ENCODE results near the gene MSI2. TPM values are rescaled to one million over a fixed set of nuclear protein-coding genes. Genes with fewer than 3 reads are reported as not detected.
"Not testable (repeated sequence)": the region's sequence is repeated elsewhere in the genome, so short reads cannot be mapped to it uniquely, and the experiment has no call there.

The MSI2 gene
- total RNA-seq, 1 experiment from 2014 or later, result 47.9 TPM

- DNase-seq (ENCODE audit: low spot score), result peak; percentile 94
Observed at GRCh38 chr17:57480438-57481196, 224.3 kb downstream of the MSI2 start.

GRCh38 chr17:57481910-57482391, 225.6 kb downstream of the MSI2 start:
- DNase-seq (ENCODE audit: low spot score), result peak; percentile 99

GRCh38 chr17:57482657-57483056, 226.3 kb downstream of the MSI2 start:
- DNase-seq (ENCODE audit: low spot score), result peak; percentile 54

GRCh38 chr17:57484081-57484666, 227.9 kb downstream of the MSI2 start:
- DNase-seq (ENCODE audit: low spot score), result no peak

- no peak for DNase-seq (ENCODE audit: low spot score)
Observed at GRCh38 chr17:57484826-57485565, 228.7 kb downstream of the MSI2 start.

GRCh38 chr17:57485566-57485865, 229.2 kb downstream of the MSI2 start:
- DNase-seq (ENCODE audit: low spot score), result no peak

- no peak for DNase-seq (ENCODE audit: low spot score)
Observed at GRCh38 chr17:57485916-57486881, 229.9 kb downstream of the MSI2 start.

GRCh38 chr17:57486882-57487301, 230.6 kb downstream of the MSI2 start:
- no peak for DNase-seq (ENCODE audit: low spot score)

GRCh38 chr17:57487573-57487972, 231.2 kb downstream of the MSI2 start:
- DNase-seq (ENCODE audit: low spot score), result no peak

GRCh38 chr17:57488856-57489255, 232.5 kb downstream of the MSI2 start:
- no peak for DNase-seq (ENCODE audit: low spot score)

GRCh38 chr17:57489321-57489720, 233.0 kb downstream of the MSI2 start:
- no peak for DNase-seq (ENCODE audit: low spot score)

- no peak for DNase-seq (ENCODE audit: low spot score)
Observed at GRCh38 chr17:57490111-57490845, 234.0 kb downstream of the MSI2 start.

GRCh38 chr17:57490890-57491289, 234.6 kb downstream of the MSI2 start:
- DNase-seq (ENCODE audit: low spot score), result no peak

- DNase-seq (ENCODE audit: low spot score), result no peak
Observed at GRCh38 chr17:57493171-57493570, 236.8 kb downstream of the MSI2 start.

GRCh38 chr17:57493625-57494024, 237.3 kb downstream of the MSI2 start:
- no peak for DNase-seq (ENCODE audit: low spot score)

- DNase-seq (ENCODE audit: low spot score), result no peak
Observed at GRCh38 chr17:57494443-57494842, 238.1 kb downstream of the MSI2 start.

- no peak for DNase-seq (ENCODE audit: low spot score)
Observed at GRCh38 chr17:57495771-57496170, 239.4 kb downstream of the MSI2 start.

- DNase-seq (ENCODE audit: low spot score), result no peak
Observed at GRCh38 chr17:57496382-57496781, 240.1 kb downstream of the MSI2 start.

- no peak for DNase-seq (ENCODE audit: low spot score)
Observed at GRCh38 chr17:57498443-57498842, 242.1 kb downstream of the MSI2 start.

- DNase-seq (ENCODE audit: low spot score), result not testable (repeated sequence)
Observed at GRCh38 chr17:57499221-57499620, 242.9 kb downstream of the MSI2 start.

- peak; percentile 47 for DNase-seq (ENCODE audit: low spot score)
Observed at GRCh38 chr17:57499648-57500049, 243.3 kb downstream of the MSI2 start.
